ENCODE data around the gene KDM6A. TPM values are rescaled to one million over a fixed set of nuclear protein-coding genes. Genes with fewer than 3 reads are reported as not detected.

KDM6A gene
- total RNA-seq, 2 donors from 2014 or later, result 53.9 to 60.7 TPM

- Mint-ChIP-seq H3K36me3 (ENCODE audit: low read depth) (peaks cover 5% of the 10 kb centered on the region), H3K27ac (peak overlapping the region; percentile 57), H3K4me1 (peaks cover 33% of the 10 kb centered on the region), H3K27me3 (no peaks in the 10 kb centered on the region), H3K4me3 (no peak overlapping the region)
- ATAC-seq, result no peak
- H3K9me3 ChIP-seq (ENCODE audit: control insufficient read depth, low read length, poor library complexity, severe bottlenecking), result no peaks in the 10 kb centered on the region
- no peak for DNase-seq
Measured at GRCh38 chrX:44962944-44963343, 90.0 kb downstream of the KDM6A start.

- Mint-ChIP-seq H3K27ac (peak overlapping the region; percentile 43), H3K36me3 (ENCODE audit: low read depth) (peaks cover 5% of the 10 kb centered on the region), H3K4me1 (peaks cover 22% of the 10 kb centered on the region), H3K27me3 (no peaks in the 10 kb centered on the region), H3K4me3 (no peak overlapping the region)
- no peak for DNase-seq
- no peak for ATAC-seq
- no peaks in the 10 kb centered on the region for H3K9me3 ChIP-seq (ENCODE audit: control insufficient read depth, low read length, poor library complexity, severe bottlenecking)
Measured at GRCh38 chrX:44967221-44967620, 94.2 kb downstream of the KDM6A start.

GRCh38 chrX:44970709-44971108 lies 97.7 kb downstream of the KDM6A start:
- Mint-ChIP-seq H3K36me3 (ENCODE audit: low read depth) (peaks cover 2% of the 10 kb centered on the region), H3K27me3 (no peaks in the 10 kb centered on the region), H3K4me3 (no peak overlapping the region), H3K4me1 (peaks cover 17% of the 10 kb centered on the region), H3K27ac (no peak overlapping the region)
- no peak for ATAC-seq
- no peak for DNase-seq
- H3K9me3 ChIP-seq (ENCODE audit: control insufficient read depth, low read length, poor library complexity, severe bottlenecking), result no peaks in the 10 kb centered on the region

- Mint-ChIP-seq H3K4me1 (peaks cover 17% of the 10 kb centered on the region), H3K27me3 (no peaks in the 10 kb centered on the region), H3K36me3 (ENCODE audit: low read depth) (peaks cover 2% of the 10 kb centered on the region), H3K4me3 (no peak overlapping the region), H3K27ac (no peak overlapping the region)
- no peaks in the 10 kb centered on the region for H3K9me3 ChIP-seq (ENCODE audit: control insufficient read depth, low read length, poor library complexity, severe bottlenecking)
- no peak for ATAC-seq
- DNase-seq, result no peak
Measured at GRCh38 chrX:44971674-44972073, 98.7 kb downstream of the KDM6A start.

- Mint-ChIP-seq H3K4me1 (peaks cover 15% of the 10 kb centered on the region), H3K4me3 (no peak overlapping the region), H3K27me3 (no peaks in the 10 kb centered on the region), H3K36me3 (ENCODE audit: low read depth) (peaks cover under 1% of the 10 kb centered on the region), H3K27ac (no peak overlapping the region)
- no peak for DNase-seq
- H3K9me3 ChIP-seq (ENCODE audit: control insufficient read depth, low read length, poor library complexity, severe bottlenecking), result no peaks in the 10 kb centered on the region
- no peak for ATAC-seq
Measured at GRCh38 chrX:44972132-44972531, 99.1 kb downstream of the KDM6A start.

GRCh38 chrX:44973420-44973932 lies 100.5 kb downstream of the KDM6A start:
- peaks cover 9% of the 10 kb centered on the region for H3K4me1 Mint-ChIP-seq
- DNase-seq (no peak), ATAC-seq (no peak)
- H3K27me3 Mint-ChIP-seq, result no peaks in the 10 kb centered on the region
- no peaks in the 10 kb centered on the region for H3K9me3 ChIP-seq (ENCODE audit: control insufficient read depth, low read length, poor library complexity, severe bottlenecking)
- H3K27ac Mint-ChIP-seq, result no peak overlapping the region
- no peaks in the 10 kb centered on the region for H3K36me3 Mint-ChIP-seq (ENCODE audit: low read depth)
- H3K4me3 Mint-ChIP-seq, result no peak overlapping the region

GRCh38 chrX:44974451-44974850 lies 101.5 kb downstream of the KDM6A start:
- H3K27me3 Mint-ChIP-seq, result no peaks in the 10 kb centered on the region
- peaks cover 15% of the 10 kb centered on the region for H3K4me1 Mint-ChIP-seq
- no peak overlapping the region for H3K27ac Mint-ChIP-seq
- no peak for DNase-seq
- ATAC-seq, result no peak
- peaks cover 2% of the 10 kb centered on the region for H3K36me3 Mint-ChIP-seq (ENCODE audit: low read depth)
- H3K4me3 Mint-ChIP-seq, result no peak overlapping the region
- no peaks in the 10 kb centered on the region for H3K9me3 ChIP-seq (ENCODE audit: control insufficient read depth, low read length, poor library complexity, severe bottlenecking)

- DNase-seq (no peak), ATAC-seq (no peak)
- Mint-ChIP-seq H3K4me1 (peaks cover 12% of the 10 kb centered on the region), H3K27ac (no peak overlapping the region), H3K36me3 (ENCODE audit: low read depth) (peaks cover 2% of the 10 kb centered on the region), H3K27me3 (no peaks in the 10 kb centered on the region), H3K4me3 (no peak overlapping the region)
- no peaks in the 10 kb centered on the region for H3K9me3 ChIP-seq (ENCODE audit: control insufficient read depth, low read length, poor library complexity, severe bottlenecking)
Measured at GRCh38 chrX:44975666-44976263, 102.8 kb downstream of the KDM6A start.

- DNase-seq, result no peak
- no peaks in the 10 kb centered on the region for H3K27me3 Mint-ChIP-seq
- no peak for ATAC-seq
- no peak overlapping the region for H3K4me3 Mint-ChIP-seq
- peaks cover 2% of the 10 kb centered on the region for H3K36me3 Mint-ChIP-seq (ENCODE audit: low read depth)
- no peaks in the 10 kb centered on the region for H3K9me3 ChIP-seq (ENCODE audit: control insufficient read depth, low read length, poor library complexity, severe bottlenecking)
- H3K4me1 Mint-ChIP-seq, result peaks cover 12% of the 10 kb centered on the region
- H3K27ac Mint-ChIP-seq, result no peak overlapping the region
Measured at GRCh38 chrX:44978976-44979375, 106.0 kb downstream of the KDM6A start.

GRCh38 chrX:44980403-44980802 lies 107.4 kb downstream of the KDM6A start:
- Mint-ChIP-seq H3K4me1 (peaks cover 5% of the 10 kb centered on the region), H3K36me3 (ENCODE audit: low read depth) (peaks cover 2% of the 10 kb centered on the region), H3K27ac (no peak overlapping the region), H3K27me3 (no peaks in the 10 kb centered on the region), H3K4me3 (no peak overlapping the region)
- DNase-seq (no peak), ATAC-seq (no peak)
- H3K9me3 ChIP-seq (ENCODE audit: control insufficient read depth, low read length, poor library complexity, severe bottlenecking), result no peaks in the 10 kb centered on the region

- no peak for DNase-seq
- H3K27ac Mint-ChIP-seq, result no peak overlapping the region
- no peak for ATAC-seq
- H3K27me3 Mint-ChIP-seq, result no peaks in the 10 kb centered on the region
- peaks cover 2% of the 10 kb centered on the region for H3K36me3 Mint-ChIP-seq (ENCODE audit: low read depth)
- peaks cover 5% of the 10 kb centered on the region for H3K4me1 Mint-ChIP-seq
- H3K9me3 ChIP-seq (ENCODE audit: control insufficient read depth, low read length, poor library complexity, severe bottlenecking), result no peaks in the 10 kb centered on the region
- H3K4me3 Mint-ChIP-seq, result no peak overlapping the region
Measured at GRCh38 chrX:44980883-44981282, 107.9 kb downstream of the KDM6A start.

GRCh38 chrX:44989995-44990770 lies 117.2 kb downstream of the KDM6A start:
- DNase-seq, result no peak
- no peaks in the 10 kb centered on the region for H3K36me3 Mint-ChIP-seq (ENCODE audit: low read depth)
- H3K4me3 Mint-ChIP-seq, result no peak overlapping the region
- H3K27ac Mint-ChIP-seq, result peak overlapping the region; percentile 63
- no peak for ATAC-seq
- no peaks in the 10 kb centered on the region for H3K9me3 ChIP-seq (ENCODE audit: control insufficient read depth, low read length, poor library complexity, severe bottlenecking)
- H3K4me1 Mint-ChIP-seq, result peaks cover 18% of the 10 kb centered on the region
- no peaks in the 10 kb centered on the region for H3K27me3 Mint-ChIP-seq

GRCh38 chrX:44992775-44993174 lies 119.8 kb downstream of the KDM6A start:
- Mint-ChIP-seq H3K4me1 (peaks cover 30% of the 10 kb centered on the region), H3K36me3 (ENCODE audit: low read depth) (no peaks in the 10 kb centered on the region), H3K27ac (peak overlapping the region; percentile 27), H3K27me3 (no peaks in the 10 kb centered on the region), H3K4me3 (no peak overlapping the region)
- DNase-seq (no peak), ATAC-seq (no peak)
- H3K9me3 ChIP-seq (ENCODE audit: control insufficient read depth, low read length, poor library complexity, severe bottlenecking), result no peaks in the 10 kb centered on the region

GRCh38 chrX:44996277-44996676 lies 123.3 kb downstream of the KDM6A start:
- no peaks in the 10 kb centered on the region for H3K9me3 ChIP-seq (ENCODE audit: control insufficient read depth, low read length, poor library complexity, severe bottlenecking)
- no peak overlapping the region for H3K4me3 Mint-ChIP-seq
- H3K27me3 Mint-ChIP-seq, result no peaks in the 10 kb centered on the region
- peaks cover 36% of the 10 kb centered on the region for H3K4me1 Mint-ChIP-seq
- peak overlapping the region; percentile 88 for H3K27ac Mint-ChIP-seq
- H3K36me3 Mint-ChIP-seq (ENCODE audit: low read depth), result no peaks in the 10 kb centered on the region
- ATAC-seq (no peak), DNase-seq (no peak)
